Measurements from ENCODE around the gene CROCC2.

- TF ChIP-seq CTCF (IDR thresholded peaks at IDR 0.05) (no peak), POLR2A (IDR thresholded peaks at IDR 0.05) (no peak), POLR2AphosphoS5 (IDR thresholded peaks at IDR 0.05) (no peak)
These were observed 30.1 kb upstream of the CROCC2 start for GRCh38 chr2:240876035-240876474.

All from sigmoid colon (tissue), 4 donors.